Neural crest cell (in vitro differentiated cells): Measurements from ENCODE around the gene KIF25. TPM values are rescaled to one million over a fixed set of nuclear protein-coding genes. Genes with fewer than 3 reads are reported as not detected.

Source experiments
- DNase-seq: peaks from one replicate; pipeline ENCODE4 v3.0.0; 2021; ENCODE audit warnings: low read depth, mixed read lengths, low spot score
- H3K27ac Mint-ChIP-seq: one replicate; pipeline ENCODE4 v1.8.0; 2021; ENCODE audit warnings: mild to moderate bottlenecking, mixed read lengths; ENCODE audit not compliant: unreplicated experiment
- H3K27me3 Mint-ChIP-seq: 2 replicates; pipeline ENCODE4 v1.8.0; 2021; ENCODE audit warnings: low read depth, mild to moderate bottlenecking, mixed read lengths
- H3K36me3 Mint-ChIP-seq: 2 replicates; pipeline ENCODE4 v1.8.0; 2021; ENCODE audit warnings: low read depth, mild to moderate bottlenecking, mixed read lengths
- H3K4me1 Mint-ChIP-seq: 2 replicates; pipeline ENCODE4 v1.8.0; 2021; ENCODE audit warnings: mixed read lengths
- H3K4me3 Mint-ChIP-seq: one replicate; pipeline ENCODE4 v1.8.0; 2021; ENCODE audit warnings: mild to moderate bottlenecking, mixed read lengths
- H3K9me3 Mint-ChIP-seq: 2 replicates; pipeline ENCODE4 v1.8.0; 2021; ENCODE audit warnings: mixed read lengths
- CTCF ChIP-seq: fragments of 200-600 bp; sonication (generic); conservative IDR thresholded peaks from 2 replicates; pipeline ENCODE4 v1.5.0; 2021; ENCODE audit warnings: antibody characterized with exemption, mild to moderate bottlenecking
- total RNA-seq: library from RNA; stranded (reverse); gene quantifications from 2 replicates; pipeline ENCODE4 v1.2.1, GENCODE V29; 2021

KIF25 gene
- total RNA-seq, 1 donor from 2014 or later = 0.72 TPM

GRCh38 chr6:167987396-167988153, 9.9 kb upstream of the KIF25 start:
- no peak for DNase-seq
- H3K4me3 Mint-ChIP-seq = no peak overlapping the region
- no peak overlapping the region for H3K27ac Mint-ChIP-seq
- TF ChIP-seq CTCF = no peak
- peaks cover 5% of the 10 kb centered on the region for H3K4me1 Mint-ChIP-seq
- peaks cover 18% of the 10 kb centered on the region for H3K36me3 Mint-ChIP-seq
- no peaks in the 10 kb centered on the region for H3K27me3 Mint-ChIP-seq
- peaks cover 12% of the 10 kb centered on the region for H3K9me3 Mint-ChIP-seq

GRCh38 chr6:167988154-167988495, 9.3 kb upstream of the KIF25 start:
- Mint-ChIP-seq H3K27ac (no peak overlapping the region), H3K4me3 (no peak overlapping the region), H3K27me3 (no peaks in the 10 kb centered on the region), H3K36me3 (peaks cover 18% of the 10 kb centered on the region), H3K9me3 (peaks cover 12% of the 10 kb centered on the region), H3K4me1 (peaks cover 5% of the 10 kb centered on the region)
- no peak for DNase-seq
- no peak for TF ChIP-seq CTCF

DNA sequence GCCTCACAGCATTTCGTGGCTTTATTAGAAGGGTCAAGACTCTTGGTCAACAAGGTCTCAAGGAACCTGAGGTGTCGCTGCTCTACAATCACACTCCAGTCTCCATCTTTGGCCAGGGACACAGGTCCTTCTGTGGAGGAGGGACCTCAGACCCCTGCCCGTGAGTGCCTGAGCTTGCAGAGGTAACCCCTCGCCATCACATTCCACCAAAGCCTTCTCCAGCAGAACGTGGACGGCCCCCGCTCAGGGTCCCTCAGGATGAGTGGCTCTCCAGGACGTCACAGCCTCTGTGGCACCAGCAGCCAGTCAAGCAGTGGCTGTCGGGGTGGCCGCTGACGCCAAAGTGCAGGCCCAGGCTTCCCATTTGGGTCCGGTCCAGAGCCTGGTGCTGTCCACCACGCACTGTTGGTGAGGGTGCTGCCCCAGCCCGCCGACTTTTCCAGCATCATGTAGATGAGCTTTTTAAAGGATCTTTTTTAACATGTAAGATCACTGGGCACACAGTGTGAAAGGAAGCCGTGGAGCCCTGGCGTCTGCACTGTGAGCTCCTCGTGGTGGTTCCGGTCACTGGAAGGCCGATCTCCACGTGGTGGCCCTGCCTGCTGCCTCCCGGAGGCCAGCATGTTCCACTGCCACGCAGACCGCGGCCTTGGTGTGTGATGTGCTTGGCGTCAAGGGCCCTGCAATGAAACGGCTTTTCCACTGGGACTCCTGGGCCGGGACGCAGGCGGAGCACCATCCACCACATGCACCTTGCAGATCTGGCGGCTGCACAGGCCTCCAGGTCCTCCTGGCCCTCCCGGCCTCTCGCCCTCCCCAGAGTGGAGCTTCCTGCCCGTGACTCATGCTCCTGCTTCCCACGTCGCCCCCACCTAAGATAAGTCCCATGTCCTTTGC, 8.3 kb upstream of the KIF25 start:
- H3K4me3 Mint-ChIP-seq = no peak overlapping the region
- H3K4me1 Mint-ChIP-seq = no peaks in the 10 kb centered on the region
- H3K36me3 Mint-ChIP-seq = peaks cover 13% of the 10 kb centered on the region
- H3K27ac Mint-ChIP-seq = no peak overlapping the region
- H3K27me3 Mint-ChIP-seq = no peaks in the 10 kb centered on the region
- H3K9me3 Mint-ChIP-seq = peaks cover 8% of the 10 kb centered on the region
- no peak for DNase-seq
- TF ChIP-seq CTCF = no peak

DNA sequence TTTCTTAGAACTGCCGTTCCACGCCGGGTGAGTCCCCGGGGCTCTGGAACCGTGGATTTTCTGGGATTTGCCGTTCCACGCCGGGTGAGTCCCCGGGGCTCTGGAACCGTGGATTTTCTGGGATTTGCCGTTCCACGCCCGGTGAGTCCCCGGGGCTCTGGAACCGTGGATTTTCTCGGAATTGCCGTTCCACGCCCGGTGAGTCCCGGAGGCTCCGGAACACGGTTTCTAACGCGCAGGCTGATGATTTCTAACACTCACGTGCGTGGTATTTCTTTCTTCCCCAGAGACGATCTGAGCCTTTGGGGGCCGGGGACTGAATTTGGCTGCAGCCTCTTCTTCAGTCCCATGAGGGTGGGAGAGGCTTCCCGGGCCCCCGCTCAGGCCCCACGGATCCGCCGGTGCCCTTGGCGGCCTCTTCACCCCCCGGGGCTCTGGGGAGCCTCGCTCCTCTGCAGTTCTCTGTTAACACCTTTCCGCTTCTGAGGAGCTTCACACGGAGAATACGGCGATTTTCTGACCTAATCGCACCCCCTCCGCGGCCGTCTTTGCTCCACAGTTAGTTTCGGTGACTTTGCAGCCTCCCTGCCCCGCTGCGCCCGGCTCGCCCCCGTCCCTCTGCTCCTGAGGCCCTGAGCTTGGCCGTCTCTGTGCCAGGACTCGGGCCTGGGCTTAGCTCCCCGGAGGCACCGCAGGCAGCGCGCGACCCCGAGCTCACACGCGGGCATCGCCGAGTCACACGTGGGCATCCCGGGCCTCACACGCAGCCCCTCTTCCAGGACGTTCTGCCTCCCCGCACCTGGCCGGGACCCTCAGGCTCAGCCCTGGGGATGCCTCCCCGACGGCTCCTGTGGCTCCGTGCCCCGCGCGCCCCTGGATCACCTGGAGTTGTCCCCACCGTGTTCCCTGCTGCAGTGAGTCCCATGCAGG, 7.2 kb upstream of the KIF25 start:
- H3K27me3 Mint-ChIP-seq = no peaks in the 10 kb centered on the region
- H3K27ac Mint-ChIP-seq = no peak overlapping the region
- H3K4me1 Mint-ChIP-seq = no peaks in the 10 kb centered on the region
- peaks cover 6% of the 10 kb centered on the region for H3K36me3 Mint-ChIP-seq
- no peak for DNase-seq
- H3K9me3 Mint-ChIP-seq = no peaks in the 10 kb centered on the region
- TF ChIP-seq CTCF = no peak
- no peak overlapping the region for H3K4me3 Mint-ChIP-seq

DNA sequence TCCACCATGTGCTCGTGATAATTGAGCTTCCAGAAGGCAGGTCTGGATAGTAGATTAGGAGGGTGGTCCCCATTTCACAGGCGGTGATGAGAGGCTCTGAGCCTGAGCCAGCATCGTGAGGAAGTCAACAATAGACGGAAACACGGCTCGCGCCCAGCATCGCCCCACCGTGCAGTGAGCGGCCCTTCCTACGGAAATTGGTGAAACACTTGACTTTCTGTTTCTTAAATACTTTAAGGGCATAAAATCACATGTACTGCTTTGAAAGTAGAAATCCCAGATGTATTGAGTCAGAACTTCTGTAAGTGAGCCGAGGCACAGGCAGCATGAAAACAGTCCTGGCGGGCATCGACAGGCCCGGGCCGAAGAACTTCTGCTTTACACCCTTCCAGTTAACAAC, 4.3 kb upstream of the KIF25 start:
- Mint-ChIP-seq H3K27me3 (no peaks in the 10 kb centered on the region), H3K4me3 (no peak overlapping the region), H3K27ac (peak overlapping the region; percentile 86), H3K9me3 (no peaks in the 10 kb centered on the region), H3K36me3 (no peaks in the 10 kb centered on the region), H3K4me1 (peaks cover 5% of the 10 kb centered on the region)
- no peak for TF ChIP-seq CTCF
- no peak for DNase-seq
